ENCODE measurements around the gene AKAP13.

- TF ChIP-seq, protein P1, sequence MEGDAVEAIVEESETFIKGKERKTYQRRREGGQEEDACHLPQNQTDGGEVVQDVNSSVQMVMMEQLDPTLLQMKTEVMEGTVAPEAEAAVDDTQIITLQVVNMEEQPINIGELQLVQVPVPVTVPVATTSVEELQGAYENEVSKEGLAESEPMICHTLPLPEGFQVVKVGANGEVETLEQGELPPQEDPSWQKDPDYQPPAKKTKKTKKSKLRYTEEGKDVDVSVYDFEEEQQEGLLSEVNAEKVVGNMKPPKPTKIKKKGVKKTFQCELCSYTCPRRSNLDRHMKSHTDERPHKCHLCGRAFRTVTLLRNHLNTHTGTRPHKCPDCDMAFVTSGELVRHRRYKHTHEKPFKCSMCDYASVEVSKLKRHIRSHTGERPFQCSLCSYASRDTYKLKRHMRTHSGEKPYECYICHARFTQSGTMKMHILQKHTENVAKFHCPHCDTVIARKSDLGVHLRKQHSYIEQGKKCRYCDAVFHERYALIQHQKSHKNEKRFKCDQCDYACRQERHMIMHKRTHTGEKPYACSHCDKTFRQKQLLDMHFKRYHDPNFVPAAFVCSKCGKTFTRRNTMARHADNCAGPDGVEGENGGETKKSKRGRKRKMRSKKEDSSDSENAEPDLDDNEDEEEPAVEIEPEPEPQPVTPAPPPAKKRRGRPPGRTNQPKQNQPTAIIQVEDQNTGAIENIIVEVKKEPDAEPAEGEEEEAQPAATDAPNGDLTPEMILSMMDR (IDR thresholded peaks at IDR 0.05) = no peak
- no peak for TF ChIP-seq POLR2A (IDR thresholded peaks at IDR 0.05)
These were observed 408.5 kb downstream of the AKAP13 start for GRCh38 chr15:85788771-85789495.

Data from uterus (tissue), 2 donors.